Ovary (tissue), 9 donors: ENCODE data around the gene OR8I2. TPM values are rescaled to one million over a fixed set of nuclear protein-coding genes. Genes with fewer than 3 reads are reported as not detected.
"Not testable (repeated sequence)": the region's sequence is repeated elsewhere in the genome, so short reads cannot be mapped to it uniquely, and the experiment has no call there.

Experiments used
- DNase-seq, 5 donors: peaks; one replicate each; pipeline ENCODE4 v3.0.0-alpha.2; 2019 to 2020
- H3K27ac ChIP-seq, 2 donors: fragments of 200-600 bp; one replicate each; pipeline versions ENCODE4 v1.5.1 to v1.8.0; 2019 to 2022
- H3K27me3 ChIP-seq: fragments of 200-600 bp; one replicate; pipeline ENCODE4 v1.8.0; 2022
- H3K36me3 ChIP-seq: fragments of 200-600 bp; sonication (generic); one replicate; pipeline ENCODE4 v1.5.1; 2019
- H3K4me1 ChIP-seq: one replicate; pipeline ENCODE4 v1.8.1; 2013; ENCODE audit warnings: mild to moderate bottlenecking, moderate library complexity; ENCODE audit not compliant: insufficient read depth
- H3K4me3 ChIP-seq: fragments of 200-600 bp; sonication (generic); one replicate; pipeline ENCODE4 v1.5.1; 2017
- H3K9me3 ChIP-seq, 2 donors: fragments of 200-600 bp in 1 of 2; sonication (generic) in 1 of 2; one replicate each; pipeline versions ENCODE4 v1.5.1 to v1.8.1; 2013 to 2019; ENCODE audit warnings: mild to moderate bottlenecking in 1 of 2, moderate library complexity in 1 of 2
- EP300 ChIP-seq: sonication (generic); formaldehyde crosslinking; IDR thresholded peaks from one replicate; pipeline ENCODE4 v1.6.1; 2017; ENCODE audit warnings: antibody characterized with exemption
- POLR2A ChIP-seq: fragments of 450-650 bp; IDR thresholded peaks from one replicate; pipeline ENCODE4 v1.6.1; 2017; ENCODE audit warnings: antibody characterized with exemption, mild to moderate bottlenecking, moderate library complexity
- WGBS, 3 donors: extraction: QIAGEN DNeasy Blood & Tissue Kit in 1 of 3; methylation state at CpG; one replicate each; pipeline versions ENCODE4 v1.1.5 to v1.1.7; 2013 to 2017; 5-methylcytosine and 5-hydroxymethylcytosine counted together
- intact Hi-C, 4 donors: fragments of 100-400 bp; cut with DNase I; formaldehyde crosslinking; loops; one replicate each; pipeline versions ENCODE4 v1.11.0 to v1.15.1; 2022 to 2023
- polyA plus RNA-seq, 2 donors: library from polyadenylated mRNA; stranded (reverse); fragments of 200-250 nt in 1 of 2; fragments of 350-450 nt in 1 of 2; fragmentation: Illumina TruSeq in 1 of 2; extraction: RNeasy Lipid Tissue Mini Kit (QIAGEN cat#74804) in 1 of 2; gene quantifications; one replicate each; pipeline ENCODE4 v1.2.3, GENCODE V29; 2013 to 2014
- small RNA-seq: library from RNA; depleted of rRNA; stranded (forward); fragments of <200 nt; gene quantifications from one replicate; pipeline ENCODE3, GENCODE V24; 2016
- total RNA-seq, 7 donors: library from RNA; depleted of rRNA in 2 of 7; stranded (reverse); fragments of >200 nt in 2 of 7; fragmentation: NEBNext Ultra II Directional in 3 of 7; extraction: Animal tissue kit (Norgen Biotek cat#: 25700) in 3 of 7; gene quantifications; one replicate each; pipeline versions ENCODE4 v1.1.0 to v1.2.4, GENCODE V29; 2016 to 2023
- donor health status: DM: no; HTN: no; CAD: no; lungs with moderate emphysema.
- donor health status: DM: no; HTN: no; CAD: no.
- donor health status: Bipolar disorder and iron deficiency.
- donor health status: DM: yes; HTN: yes; CAD: no.
- donor health status: DM: no; HTN: no; CAD: no.
- donor health status: DM: yes; HTN: yes; CAD: no.

OR8I2 gene
- total and polyA plus RNA-seq, 9 donors: not detected

DNA sequence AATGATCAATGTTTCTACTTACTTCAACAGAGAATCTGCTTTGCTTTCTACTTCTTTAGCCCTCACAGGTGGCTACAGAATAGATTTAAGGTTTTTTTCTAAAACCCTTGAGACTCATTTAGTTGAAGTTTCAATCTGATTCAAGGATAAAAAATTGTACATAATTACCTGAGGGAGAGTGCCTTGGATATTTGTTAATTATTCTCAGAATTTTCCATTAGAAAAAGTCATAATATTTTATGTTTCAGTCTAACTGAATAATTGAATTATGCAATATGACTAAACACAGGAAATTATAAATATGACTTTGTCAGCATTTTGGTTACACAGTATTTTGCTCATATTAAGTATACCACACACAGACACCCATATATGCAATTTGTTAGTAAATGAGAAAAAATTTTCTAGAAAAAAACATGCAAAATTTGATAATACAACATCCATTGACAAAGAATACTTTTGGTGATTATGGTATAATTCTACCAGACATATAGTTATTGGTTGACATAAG, 47.1 kb downstream of the OR8I2 start, which contains the start of gene OR8J3:
Gene OR8J3 (minus strand): TSS at position 51 of the 511 bp plus-strand sequence. CDS start 2,483 bp downstream, outside the sequence.
- H3K27ac ChIP-seq: no peak within 1 kb of the TSS
- no peaks in the 10 kb centered on the region for H3K9me3 ChIP-seq
- H3K36me3 ChIP-seq: no peaks in the 10 kb centered on the region
- no peaks in the 10 kb centered on the region for H3K4me1 ChIP-seq
- TF ChIP-seq EP300 (no peak), POLR2A (no peak)
- H3K4me3 ChIP-seq: no peak within 1 kb of the TSS
- H3K27me3 ChIP-seq: no peaks in the 10 kb centered on the region
- no peak for DNase-seq
- intact Hi-C loops: no loop called here

GRCh38 chr11:56143681-56144080, 50.6 kb downstream of the OR8I2 start:
- H3K27me3 ChIP-seq, DNase-seq: not testable (repeated sequence)

More at GRCh38 chr11:56143681-56144080, 50.6 kb downstream of the OR8I2 start:
- WGBS, 3 donors: 91 to 93% (median 92%) methylated on average over 15 to 30 of the region's 30 CpGs
- H3K9me3 ChIP-seq, H3K27ac ChIP-seq, H3K4me1 ChIP-seq, H3K4me3 ChIP-seq, H3K36me3 ChIP-seq, intact Hi-C loops: not testable (repeated sequence)

Small RNAs within 50 kb of the gene (small RNA-seq; reads per million reads assigned to genes)
- gene OR8I4P: not detected

Other genes with a start within 250 kb of the OR8I2 start
- gene TRIM51, start 210.0 kb upstream of the OR8I2 start, total RNA-seq: not detected
- gene TRIM51, start 210.0 kb upstream of the OR8I2 start, polyA plus RNA-seq: not detected
- gene OR5W2, start 178.7 kb upstream of the OR8I2 start, total RNA-seq: not detected
- not detected for gene OR5W2, start 178.7 kb upstream of the OR8I2 start, polyA plus RNA-seq
- not detected for gene OR5I1, start 156.9 kb upstream of the OR8I2 start, total RNA-seq
- not detected for gene OR5I1, start 156.9 kb upstream of the OR8I2 start, polyA plus RNA-seq
- not detected for gene OR10AG1, start 123.4 kb upstream of the OR8I2 start, total RNA-seq
- gene OR10AG1, start 123.4 kb upstream of the OR8I2 start, polyA plus RNA-seq: not detected
- gene OR5F1, start 98.7 kb upstream of the OR8I2 start, total RNA-seq: not detected
- not detected for gene OR5F1, start 98.7 kb upstream of the OR8I2 start, polyA plus RNA-seq
- not detected for gene OR5AS1, start 65.7 kb upstream of the OR8I2 start, total RNA-seq
- not detected for gene OR5AS1, start 65.7 kb upstream of the OR8I2 start, polyA plus RNA-seq
- gene OR8H2, start 10.4 kb downstream of the OR8I2 start, total RNA-seq: not detected
- gene OR8H2, start 10.4 kb downstream of the OR8I2 start, polyA plus RNA-seq: not detected
- not detected for gene OR8H3, start 29.1 kb downstream of the OR8I2 start, total RNA-seq
- not detected for gene OR8H3, start 29.1 kb downstream of the OR8I2 start, polyA plus RNA-seq
- gene OR8J3, start 46.9 kb downstream of the OR8I2 start, total RNA-seq: not detected
- not detected for gene OR8J3, start 46.9 kb downstream of the OR8I2 start, polyA plus RNA-seq
- gene OR8K5, start 67.0 kb downstream of the OR8I2 start, total RNA-seq: not detected
- not detected for gene OR8K5, start 67.0 kb downstream of the OR8I2 start, polyA plus RNA-seq
- not detected for gene OR5J2, start 83.3 kb downstream of the OR8I2 start, total RNA-seq
- gene OR5J2, start 83.3 kb downstream of the OR8I2 start, polyA plus RNA-seq: not detected
- gene OR5T2, start 140.9 kb downstream of the OR8I2 start, total RNA-seq: not detected
- not detected for gene OR5T2, start 140.9 kb downstream of the OR8I2 start, polyA plus RNA-seq
- gene OR5T3, start 158.9 kb downstream of the OR8I2 start, total RNA-seq: not detected
- not detected for gene OR5T3, start 158.9 kb downstream of the OR8I2 start, polyA plus RNA-seq
- not detected for gene OR5T1, start 180.8 kb downstream of the OR8I2 start, total RNA-seq
- gene OR5T1, start 180.8 kb downstream of the OR8I2 start, polyA plus RNA-seq: not detected
- gene OR8H1, start 198.9 kb downstream of the OR8I2 start, total RNA-seq: not detected
- gene OR8H1, start 198.9 kb downstream of the OR8I2 start, polyA plus RNA-seq: not detected
- not detected for gene OR8K3, start 221.8 kb downstream of the OR8I2 start, total RNA-seq
- not detected for gene OR8K3, start 221.8 kb downstream of the OR8I2 start, polyA plus RNA-seq